ENCODE data around the gene RPA1.

RPA1 gene

DNA sequence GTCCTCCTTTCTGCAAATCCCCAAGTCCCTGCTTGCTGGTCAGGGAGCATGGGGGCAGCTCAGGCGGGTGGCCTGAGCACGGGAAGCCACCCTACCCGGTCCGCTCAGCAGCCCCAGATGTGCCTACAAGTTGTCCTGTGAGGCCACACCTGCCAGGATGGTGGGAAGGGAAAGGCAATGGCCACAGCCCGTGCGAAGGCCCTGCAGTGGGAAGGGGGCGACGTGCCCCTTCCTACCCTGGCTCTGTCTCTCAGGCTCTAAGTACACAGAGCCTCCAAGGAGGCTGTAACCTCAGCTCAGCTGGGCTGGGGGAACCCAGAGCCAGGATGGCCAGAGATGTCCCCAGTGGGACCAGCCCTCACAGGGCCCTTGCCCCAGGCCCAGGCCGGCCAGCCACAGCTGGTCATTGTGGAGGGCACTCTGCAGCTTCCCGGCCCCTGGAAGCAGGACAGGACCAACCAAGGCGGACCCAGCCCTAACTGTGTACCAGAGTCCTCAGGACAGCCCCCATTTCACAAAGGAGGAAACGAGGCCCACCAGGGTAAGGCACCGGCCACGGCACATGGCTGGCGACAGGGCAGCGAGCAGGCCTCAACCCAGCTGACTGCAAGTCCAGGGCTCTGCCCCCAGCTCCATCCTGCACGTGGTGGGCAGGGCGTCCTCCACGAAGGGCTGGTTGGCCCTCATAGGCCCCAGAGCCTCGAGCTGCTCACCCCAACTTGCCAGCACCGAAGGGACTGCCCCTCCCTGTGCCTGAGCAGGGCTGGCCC, 113.0 kb downstream of the RPA1 start:
- DNase-seq, result no peak

DNA sequence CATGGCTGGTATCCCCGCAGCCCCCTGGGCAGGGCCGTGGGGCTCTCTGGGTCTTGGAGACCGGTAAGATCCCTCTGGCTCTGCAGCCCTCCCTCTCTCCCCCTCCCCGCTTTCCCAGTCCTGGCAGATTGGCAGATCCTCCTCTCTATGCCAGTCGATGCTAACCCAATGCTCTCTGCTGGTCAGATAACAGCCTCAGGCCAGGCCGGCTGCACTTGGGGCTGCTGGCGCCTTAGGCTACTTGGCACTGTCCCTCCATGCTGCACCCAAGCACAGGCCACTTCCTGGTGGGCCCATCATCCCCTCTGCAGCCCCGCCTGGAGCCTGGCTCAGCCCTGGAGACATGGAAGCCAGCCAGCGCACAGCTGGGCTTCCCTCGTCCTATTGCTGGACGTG, 113.6 kb downstream of the RPA1 start:
- no peak for DNase-seq

DNA sequence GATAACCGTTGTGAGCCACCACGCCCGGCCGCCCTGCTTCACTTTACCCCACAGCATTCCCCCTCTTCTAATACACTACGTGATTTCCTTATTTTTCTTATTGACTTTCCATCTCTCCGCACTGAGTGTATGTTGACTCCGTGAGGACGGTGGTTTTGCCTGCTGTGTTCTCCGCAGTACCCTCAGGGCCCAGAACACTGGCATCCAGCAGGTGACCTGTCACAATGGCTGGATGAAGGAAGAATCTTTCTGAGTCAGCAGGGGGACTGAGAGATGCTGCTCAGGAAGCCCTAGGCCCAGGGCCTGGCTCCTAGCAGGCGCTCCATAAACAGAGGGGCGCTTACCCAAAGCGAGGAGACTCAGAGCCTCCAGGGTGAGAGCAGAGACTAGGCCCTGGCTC, 115.8 kb downstream of the RPA1 start:
- DNase-seq, result no peak

DNA sequence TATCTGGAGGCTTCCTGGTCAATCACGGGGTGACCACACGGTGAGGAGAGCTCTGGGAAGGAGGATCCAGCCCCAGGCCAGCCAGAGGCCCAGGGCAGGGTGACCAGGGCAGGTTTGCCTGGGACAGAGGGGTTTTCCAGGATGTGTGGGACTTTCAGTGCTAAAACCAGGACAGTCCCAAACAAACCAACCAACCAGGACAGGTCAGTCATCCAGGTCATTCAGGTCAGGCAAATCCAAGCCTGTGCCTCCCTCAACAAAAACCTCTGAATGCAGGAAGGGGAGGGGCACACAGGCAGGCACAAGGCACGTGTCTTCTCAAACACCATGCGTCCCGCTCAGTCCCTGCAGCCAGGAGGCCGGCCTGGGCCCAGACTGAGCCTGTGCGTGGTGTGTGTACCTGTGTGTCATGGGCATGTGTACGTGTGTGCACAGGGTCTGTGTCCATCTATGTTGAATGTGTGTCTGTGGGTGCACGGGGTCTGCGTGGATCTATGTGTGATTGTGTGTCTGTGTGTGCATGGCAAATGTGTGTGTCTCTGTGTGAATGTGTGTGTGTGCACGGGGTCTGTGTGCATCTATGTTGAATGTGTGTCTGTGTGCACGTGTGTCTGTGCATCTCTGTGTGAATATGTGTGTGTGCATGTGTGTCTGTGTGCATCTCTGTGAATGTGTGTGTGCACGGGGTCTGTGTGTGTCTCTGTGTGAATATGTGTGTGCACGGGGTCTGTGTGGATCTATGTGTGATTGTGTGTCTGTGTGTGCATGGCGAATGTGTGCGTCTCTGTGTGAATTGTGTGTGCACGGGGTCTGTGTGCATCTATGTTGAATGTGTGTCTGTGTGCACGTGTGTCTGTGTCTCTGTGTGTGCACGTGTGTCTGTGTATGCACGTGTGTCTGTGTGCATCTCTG, 116.5 kb downstream of the RPA1 start:
- DNase-seq, result no peak

DNA sequence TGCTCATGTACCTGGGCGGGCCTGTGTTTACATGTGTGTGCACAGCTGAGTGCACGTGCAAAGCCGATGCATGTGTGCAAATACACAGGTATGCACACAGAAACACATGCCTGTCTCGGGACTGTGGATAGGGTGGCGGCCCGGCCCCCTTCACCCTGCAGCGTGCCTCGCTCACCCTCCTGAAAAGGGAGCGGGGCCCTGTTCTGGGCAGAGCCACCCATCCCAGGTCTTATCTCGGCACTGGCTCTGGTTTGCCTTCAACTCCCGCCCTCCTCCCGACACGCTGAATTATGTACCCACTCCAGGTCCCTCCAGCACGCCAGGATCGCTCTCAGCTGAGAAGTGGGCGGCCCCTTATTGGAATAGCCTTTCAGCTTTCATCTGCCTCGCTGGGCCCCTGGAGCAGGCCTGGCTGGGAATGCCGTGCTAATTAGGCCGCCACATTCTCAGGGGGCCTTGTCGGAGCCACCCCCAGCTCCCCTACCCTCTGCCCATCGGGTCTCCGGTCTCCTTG, 117.5 kb downstream of the RPA1 start:
- no peak for DNase-seq

DNA sequence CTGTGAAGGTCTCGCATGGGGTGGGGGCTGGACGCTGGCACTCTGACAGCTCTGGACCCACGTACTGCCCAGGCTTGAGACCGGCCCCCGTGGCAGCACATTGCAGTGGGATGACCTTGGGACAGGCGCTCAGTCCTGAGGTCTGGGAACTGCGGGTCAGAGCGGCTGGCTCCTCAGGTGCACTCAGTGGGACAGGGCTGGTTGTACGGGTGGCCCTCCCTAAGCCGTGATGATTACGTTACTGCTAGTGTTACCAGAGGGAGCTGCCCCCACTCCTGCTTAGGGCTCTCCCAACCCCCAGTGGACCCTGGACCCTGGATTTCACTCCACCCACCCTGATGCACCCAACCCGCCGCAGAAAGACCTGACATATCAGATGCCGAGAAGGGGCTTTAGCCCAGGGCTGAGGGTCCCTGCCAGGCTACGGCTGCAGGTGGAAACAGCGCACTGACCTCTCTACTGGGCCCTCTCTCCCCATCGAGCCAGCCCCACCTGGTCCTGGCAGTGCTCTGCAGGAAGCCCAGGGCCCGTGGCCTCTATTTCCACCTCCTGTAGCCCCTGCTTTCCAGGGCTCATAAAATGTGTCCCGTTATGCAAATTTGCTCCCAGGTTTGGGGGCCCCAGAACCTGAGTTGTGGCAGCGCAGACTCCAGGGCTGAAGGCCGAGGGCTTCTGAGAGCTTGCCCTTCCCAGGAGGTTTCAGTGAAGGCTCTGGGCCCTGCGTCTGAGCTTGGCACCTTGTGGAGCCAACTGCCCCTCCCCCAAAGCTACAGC, 118.1 kb downstream of the RPA1 start:
- DNase-seq, result no peak

DNA sequence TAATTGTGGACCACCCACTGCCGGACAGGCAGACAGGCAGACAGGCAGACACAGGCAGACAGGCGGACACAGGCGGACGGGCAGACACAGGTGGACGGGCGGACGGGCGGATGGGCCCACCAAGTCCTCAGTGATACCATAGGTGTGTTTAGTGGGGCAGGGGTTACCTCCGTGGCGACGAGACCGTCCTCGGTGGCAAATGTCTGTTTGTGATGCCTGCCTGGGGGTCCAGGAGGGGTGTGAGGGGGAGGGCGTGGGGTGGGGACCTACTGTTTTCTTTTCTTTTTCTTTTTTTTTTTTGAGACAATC, 118.7 kb downstream of the RPA1 start:
- no peak for DNase-seq

All from CD4-positive, alpha-beta T cell treated with Interleukin-4 for 1 hour (primary cell).